Lower leg skin (tissue), 3 donors: ENCODE data around the gene ITGB5.

ENCODE experiments used
- CTCF ChIP-seq, 3 donors: fragments of 450-650 bp; IDR thresholded peaks; one replicate each; pipeline ENCODE4 v1.5.1; 2016; ENCODE audit warnings: antibody characterized with exemption in 3 of 3, mild to moderate bottlenecking in 3 of 3, moderate library complexity in 2 of 3
- POLR2A ChIP-seq, 2 donors: fragments of 450-650 bp; IDR thresholded peaks; one replicate each; pipeline ENCODE4 v1.6.1; 2016 to 2017; ENCODE audit warnings: antibody characterized with exemption in 2 of 2, mild to moderate bottlenecking in 1 of 2, moderate library complexity in 1 of 2

GRCh38 chr3:124817079-124817478 lies 70.1 kb downstream of the ITGB5 start:
- no peak for TF ChIP-seq CTCF (IDR thresholded peaks at IDR 0.05)
- no peak for TF ChIP-seq POLR2A (IDR thresholded peaks at IDR 0.05)
